HG03432 (cell line): ENCODE measurements around the gene SMURF1.
"Not testable (repeated sequence)": the region's sequence is repeated elsewhere in the genome, so short reads cannot be mapped to it uniquely, and the experiment has no call there.

Experiments
- ATAC-seq: cut with Tn5 transposase; IDR thresholded peaks from one replicate; pipeline ENCODE4 v1.9.1; 2021; ENCODE audit warnings: mild to moderate bottlenecking, moderate library complexity; ENCODE audit not compliant: unreplicated experiment

SMURF1 gene

GRCh38 chr7:99061001-99061776 lies 82.7 kb downstream of the SMURF1 start:
- ATAC-seq = no peak

GRCh38 chr7:99054781-99055180 lies 89.1 kb downstream of the SMURF1 start:
- no peak for ATAC-seq

- no peak for ATAC-seq
Measured at GRCh38 chr7:99050971-99051370, 92.9 kb downstream of the SMURF1 start.

GRCh38 chr7:99047526-99048077 lies 96.3 kb downstream of the SMURF1 start:
- no peak for ATAC-seq

- ATAC-seq = no peak
Measured at GRCh38 chr7:99046722-99047121, 97.2 kb downstream of the SMURF1 start.

GRCh38 chr7:99046262-99046661 lies 97.6 kb downstream of the SMURF1 start:
- ATAC-seq = not testable (repeated sequence)

GRCh38 chr7:99044858-99045257 lies 99.0 kb downstream of the SMURF1 start:
- not testable (repeated sequence) for ATAC-seq

- ATAC-seq = no peak
Measured at GRCh38 chr7:99042957-99043356, 101.0 kb downstream of the SMURF1 start.

- ATAC-seq = no peak
Measured at GRCh38 chr7:99041526-99041925, 102.4 kb downstream of the SMURF1 start.

- ATAC-seq = no peak
Measured at GRCh38 chr7:99040104-99040958, 103.6 kb downstream of the SMURF1 start.

- ATAC-seq = no peak
Measured at GRCh38 chr7:99039384-99039891, 104.5 kb downstream of the SMURF1 start.

GRCh38 chr7:99038086-99038855 lies 105.6 kb downstream of the SMURF1 start:
- no peak for ATAC-seq

- ATAC-seq = no peak
Measured at GRCh38 chr7:99037327-99037940, 106.5 kb downstream of the SMURF1 start.

GRCh38 chr7:99036546-99037111 lies 107.3 kb downstream of the SMURF1 start:
- no peak for ATAC-seq

- ATAC-seq = no peak
Measured at GRCh38 chr7:99035723-99036545, 108.0 kb downstream of the SMURF1 start.

GRCh38 chr7:99034932-99035722 lies 108.8 kb downstream of the SMURF1 start:
- ATAC-seq = no peak

- no peak for ATAC-seq
Measured at GRCh38 chr7:99033765-99034164, 110.1 kb downstream of the SMURF1 start.

- ATAC-seq = no peak
Measured at GRCh38 chr7:99032928-99033327, 111.0 kb downstream of the SMURF1 start.
